Measurements from ENCODE around the gene CLDN9.
"Not testable (repeated sequence)": the region's sequence is repeated elsewhere in the genome, so short reads cannot be mapped to it uniquely, and the experiment has no call there.

Gene CLDN9

GRCh38 chr16:3051494-3051893, 38.8 kb downstream of the CLDN9 start:
- Histone ChIP-seq H3K4me1 (peaks cover 3% of the 10 kb centered on the region), H3K79me2 (no peaks in the 10 kb centered on the region), H3K9ac (no peak overlapping the region), H3K9me3 (ENCODE audit: control insufficient read depth, low read length) (no peaks in the 10 kb centered on the region), H2AFZ (no peak overlapping the region), H3K27me3 (ENCODE audit: control insufficient read depth, insufficient read depth, low read length) (peaks cover 5% of the 10 kb centered on the region), H3K4me3 (ENCODE audit: low read depth, low read length) (no peak overlapping the region), H3K36me3 (ENCODE audit: control insufficient read depth, insufficient read depth, low read length) (no peaks in the 10 kb centered on the region), H3K4me2 (ENCODE audit: low read length) (no peak overlapping the region), H3K27ac (no peak overlapping the region)
- TF ChIP-seq CTCF (IDR thresholded peaks at IDR 0.05), result no peak

GRCh38 chr16:3052571-3053329, 40.0 kb downstream of the CLDN9 start:
- not testable (repeated sequence) for H3K9ac ChIP-seq; H2AFZ ChIP-seq; H3K27me3 ChIP-seq (ENCODE audit: control insufficient read depth, insufficient read depth, low read length); H3K9me3 ChIP-seq (ENCODE audit: control insufficient read depth, low read length); H3K79me2 ChIP-seq; H3K4me1 ChIP-seq; H3K27ac ChIP-seq; H3K4me3 ChIP-seq (ENCODE audit: low read depth, low read length); H3K36me3 ChIP-seq (ENCODE audit: control insufficient read depth, insufficient read depth, low read length); H3K4me2 ChIP-seq (ENCODE audit: low read length)

DNA sequence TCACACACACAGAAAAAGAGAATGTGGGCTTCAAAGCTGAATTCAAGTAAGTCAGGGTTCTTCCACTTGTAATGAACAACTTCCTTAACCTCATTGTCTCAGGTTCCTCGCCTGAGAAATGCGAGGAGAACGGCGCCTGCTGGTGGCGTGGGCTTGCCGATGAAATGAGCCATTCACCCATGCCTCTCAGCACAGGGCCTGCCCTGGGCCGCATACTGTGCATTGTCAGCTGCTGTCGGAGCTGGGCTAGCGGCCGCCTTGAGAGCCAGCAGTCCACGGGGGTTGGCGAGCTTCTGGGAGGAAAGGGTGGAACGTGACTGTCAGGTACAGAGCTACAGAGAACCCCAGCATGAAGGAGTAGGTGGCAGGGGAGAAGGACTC, 40.6 kb downstream of the CLDN9 start:
- H3K27ac ChIP-seq; H3K36me3 ChIP-seq (ENCODE audit: control insufficient read depth, insufficient read depth, low read length); H3K4me2 ChIP-seq (ENCODE audit: low read length); H3K27me3 ChIP-seq (ENCODE audit: control insufficient read depth, insufficient read depth, low read length); H3K79me2 ChIP-seq; H3K4me3 ChIP-seq (ENCODE audit: low read depth, low read length); H2AFZ ChIP-seq; H3K9me3 ChIP-seq (ENCODE audit: control insufficient read depth, low read length); H3K4me1 ChIP-seq; H3K9ac ChIP-seq: not testable (repeated sequence)

- Histone ChIP-seq H3K4me3 (ENCODE audit: low read depth, low read length) (no peak overlapping the region), H2AFZ (no peak overlapping the region), H3K4me1 (no peaks in the 10 kb centered on the region), H3K9ac (no peak overlapping the region), H3K36me3 (ENCODE audit: control insufficient read depth, insufficient read depth, low read length) (no peaks in the 10 kb centered on the region), H3K27me3 (ENCODE audit: control insufficient read depth, insufficient read depth, low read length) (no peaks in the 10 kb centered on the region), H3K4me2 (ENCODE audit: low read length) (no peak overlapping the region), H3K9me3 (ENCODE audit: control insufficient read depth, low read length) (no peaks in the 10 kb centered on the region), H3K27ac (no peak overlapping the region), H3K79me2 (no peaks in the 10 kb centered on the region)
- TF ChIP-seq CTCF (IDR thresholded peaks at IDR 0.05), result no peak
Measured at GRCh38 chr16:3054965-3055733, 42.4 kb downstream of the CLDN9 start.

DNA sequence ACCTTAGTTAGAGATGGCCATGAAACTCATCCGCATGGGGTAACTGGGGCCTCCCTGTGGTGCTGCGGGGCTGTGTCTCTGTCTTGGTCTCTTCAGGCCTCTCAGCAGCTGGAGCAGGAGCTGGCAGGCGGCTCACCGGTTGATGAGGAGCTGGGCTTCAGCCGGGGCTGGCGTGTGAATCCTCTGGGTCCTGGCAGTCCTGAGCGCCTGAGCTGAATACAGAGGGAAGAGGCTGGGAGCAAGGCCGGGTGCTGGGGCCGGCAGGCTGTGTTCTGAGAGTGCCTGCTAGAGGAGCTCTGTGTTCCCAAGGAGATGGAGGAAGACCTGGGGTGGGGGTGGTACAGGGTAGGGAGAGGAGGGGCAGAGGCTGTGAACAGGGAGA, 43.0 kb downstream of the CLDN9 start:
- H3K4me3 ChIP-seq (ENCODE audit: low read depth, low read length); H3K4me1 ChIP-seq; H3K79me2 ChIP-seq; H3K9me3 ChIP-seq (ENCODE audit: control insufficient read depth, low read length); H3K9ac ChIP-seq; H3K27ac ChIP-seq; H3K36me3 ChIP-seq (ENCODE audit: control insufficient read depth, insufficient read depth, low read length); H3K4me2 ChIP-seq (ENCODE audit: low read length); H2AFZ ChIP-seq; H3K27me3 ChIP-seq (ENCODE audit: control insufficient read depth, insufficient read depth, low read length): not testable (repeated sequence)

GRCh38 chr16:3056336-3057180, 43.8 kb downstream of the CLDN9 start:
- H3K27ac ChIP-seq, result no peak overlapping the region
- H3K79me2 ChIP-seq, result no peaks in the 10 kb centered on the region
- no peaks in the 10 kb centered on the region for H3K27me3 ChIP-seq (ENCODE audit: control insufficient read depth, insufficient read depth, low read length)
- no peak overlapping the region for H3K4me3 ChIP-seq (ENCODE audit: low read depth, low read length)
- no peak overlapping the region for H3K9ac ChIP-seq
- H3K4me1 ChIP-seq, result no peaks in the 10 kb centered on the region
- TF ChIP-seq CTCF (IDR thresholded peaks at IDR 0.05), result no peak
- H3K9me3 ChIP-seq (ENCODE audit: control insufficient read depth, low read length), result no peaks in the 10 kb centered on the region
- no peak overlapping the region for H2AFZ ChIP-seq
- H3K36me3 ChIP-seq (ENCODE audit: control insufficient read depth, insufficient read depth, low read length), result no peaks in the 10 kb centered on the region
- no peak overlapping the region for H3K4me2 ChIP-seq (ENCODE audit: low read length)

Measured in parathyroid adenoma (tissue), 2 donors.